HG03378 (cell line): ENCODE measurements around the gene MPV17L2.

ENCODE experiments used
- ATAC-seq: cut with Tn5 transposase; IDR thresholded peaks from one replicate; pipeline ENCODE4 v1.9.1; 2021; ENCODE audit warnings: mild to moderate bottlenecking, moderate library complexity; ENCODE audit not compliant: unreplicated experiment

MPV17L2 gene

GRCh38 chr19:18160493-18160970 is 32.5 kb upstream of the MPV17L2 start:
- ATAC-seq, result no peak

DNA sequence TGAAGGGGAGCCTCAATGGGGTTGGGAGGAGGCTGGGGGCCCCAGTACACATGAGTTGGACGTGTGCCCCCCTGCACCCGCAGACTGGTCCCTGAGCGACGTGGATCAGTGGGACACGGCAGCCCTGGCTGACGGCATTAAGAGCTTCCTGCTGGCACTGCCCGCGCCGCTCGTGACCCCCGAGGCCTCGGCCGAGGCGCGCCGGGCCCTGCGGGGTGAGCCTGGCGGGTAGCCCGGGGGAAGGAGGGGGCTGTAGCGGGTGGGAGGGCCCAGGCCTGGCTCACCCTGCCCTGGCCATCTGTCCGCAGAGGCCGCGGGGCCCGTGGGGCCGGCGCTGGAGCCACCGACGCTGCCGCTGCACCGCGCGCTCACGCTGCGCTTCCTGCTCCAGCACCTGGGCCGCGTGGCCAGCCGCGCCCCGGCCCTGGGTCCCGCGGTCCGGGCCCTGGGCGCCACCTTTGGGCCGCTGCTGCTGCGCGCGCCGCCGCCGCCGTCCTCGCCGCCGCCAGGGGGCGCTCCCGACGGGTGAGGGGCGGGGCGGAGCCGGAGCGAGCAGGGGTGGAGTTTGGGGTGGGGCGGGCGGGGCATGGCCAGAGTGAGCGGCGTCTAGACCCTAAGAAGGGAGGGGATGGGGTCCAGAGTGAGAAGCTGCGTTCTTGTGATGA is 31.9 kb upstream of the MPV17L2 start:
- ATAC-seq, result no peak

- no peak for ATAC-seq
Observed at GRCh38 chr19:18161636-18162002, 31.4 kb upstream of the MPV17L2 start.

- no peak for ATAC-seq
Observed at GRCh38 chr19:18164072-18164471, 28.9 kb upstream of the MPV17L2 start.

DNA sequence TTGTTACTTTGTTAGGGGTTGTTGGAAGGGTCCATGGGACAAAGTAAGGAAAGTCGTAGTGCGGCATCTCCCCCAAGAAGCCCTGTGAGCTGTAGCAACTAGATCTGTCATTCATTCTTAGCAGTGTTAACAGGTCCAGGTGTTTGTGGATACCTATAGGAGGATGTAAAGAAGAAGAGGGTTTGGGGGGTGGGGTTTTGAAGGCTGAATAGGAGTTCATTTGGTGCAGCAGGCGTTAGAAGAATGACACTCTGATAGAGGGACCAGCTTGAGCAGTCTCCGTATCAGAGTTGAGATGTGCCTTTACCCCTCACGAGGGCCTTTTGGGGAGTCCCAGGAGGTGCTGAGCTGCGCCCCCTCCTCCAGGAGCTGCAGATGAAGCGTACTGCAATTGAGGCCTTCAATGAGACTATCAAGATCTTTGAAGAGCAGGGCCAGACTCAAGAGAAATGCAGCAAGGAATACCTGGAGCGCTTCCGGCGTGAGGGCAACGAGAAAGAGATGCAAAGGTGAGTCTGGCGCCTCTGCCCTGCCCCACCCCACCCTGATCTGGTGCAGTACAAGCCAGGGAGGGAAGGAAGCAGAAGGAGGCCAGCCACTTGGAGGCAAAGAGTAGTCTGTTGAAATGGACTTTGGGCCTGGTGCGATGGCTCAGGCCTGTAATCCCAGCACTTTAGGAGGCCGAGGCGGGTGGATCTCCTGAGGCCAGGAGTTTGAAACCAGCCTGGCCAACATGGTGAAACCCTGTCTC is 27.0 kb upstream of the MPV17L2 start:
- no peak for ATAC-seq

DNA sequence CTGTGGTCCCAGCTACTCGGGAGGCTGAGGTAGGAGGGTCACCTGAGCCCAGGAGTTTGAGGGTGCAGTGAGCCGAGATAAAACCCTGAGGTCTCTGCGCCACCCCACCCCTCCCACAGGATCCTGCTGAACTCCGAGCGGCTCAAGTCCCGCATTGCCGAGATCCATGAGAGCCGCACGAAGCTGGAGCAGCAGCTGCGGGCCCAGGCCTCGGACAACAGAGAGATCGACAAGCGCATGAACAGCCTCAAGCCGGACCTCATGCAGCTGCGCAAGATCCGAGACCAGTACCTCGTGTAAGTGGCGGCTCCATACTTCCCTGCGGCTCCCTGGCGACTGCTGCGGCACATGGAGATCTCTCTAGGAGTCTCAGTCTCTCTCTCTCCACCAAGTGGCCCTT is 26.0 kb upstream of the MPV17L2 start:
- no peak for ATAC-seq

- ATAC-seq, result no peak
Observed at GRCh38 chr19:18167975-18168645, 24.9 kb upstream of the MPV17L2 start.

DNA sequence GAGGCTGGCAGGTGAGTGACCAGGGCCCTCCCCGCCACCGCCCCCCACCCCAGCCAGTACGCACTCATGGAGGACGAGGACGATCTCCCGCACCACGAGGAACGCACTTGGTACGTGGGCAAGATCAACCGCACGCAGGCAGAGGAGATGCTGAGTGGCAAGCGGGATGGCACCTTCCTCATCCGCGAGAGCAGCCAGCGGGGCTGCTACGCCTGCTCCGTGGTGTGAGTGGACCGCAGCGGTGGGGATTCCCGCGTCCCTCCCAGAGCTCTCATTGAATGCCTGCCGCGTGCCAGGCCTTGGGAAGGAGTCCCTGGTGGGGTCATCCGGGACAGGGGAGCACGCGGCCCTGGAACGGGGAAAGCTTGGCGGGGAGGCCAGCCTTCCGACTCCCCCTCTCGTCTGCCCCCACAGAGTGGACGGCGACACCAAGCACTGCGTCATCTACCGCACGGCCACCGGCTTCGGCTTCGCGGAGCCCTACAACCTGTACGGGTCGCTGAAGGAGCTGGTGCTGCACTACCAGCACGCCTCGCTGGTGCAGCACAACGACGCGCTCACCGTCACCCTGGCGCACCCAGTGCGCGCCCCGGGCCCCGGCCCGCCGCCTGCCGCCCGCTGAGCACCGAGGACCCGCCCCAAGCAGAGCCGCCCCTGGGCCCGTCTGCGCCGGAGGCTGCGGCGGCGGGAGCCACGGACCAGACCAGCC is 24.2 kb upstream of the MPV17L2 start:
- ATAC-seq, result no peak

GRCh38 chr19:18170714-18171255 is 22.2 kb upstream of the MPV17L2 start:
- ATAC-seq, result peak; percentile 33

DNA sequence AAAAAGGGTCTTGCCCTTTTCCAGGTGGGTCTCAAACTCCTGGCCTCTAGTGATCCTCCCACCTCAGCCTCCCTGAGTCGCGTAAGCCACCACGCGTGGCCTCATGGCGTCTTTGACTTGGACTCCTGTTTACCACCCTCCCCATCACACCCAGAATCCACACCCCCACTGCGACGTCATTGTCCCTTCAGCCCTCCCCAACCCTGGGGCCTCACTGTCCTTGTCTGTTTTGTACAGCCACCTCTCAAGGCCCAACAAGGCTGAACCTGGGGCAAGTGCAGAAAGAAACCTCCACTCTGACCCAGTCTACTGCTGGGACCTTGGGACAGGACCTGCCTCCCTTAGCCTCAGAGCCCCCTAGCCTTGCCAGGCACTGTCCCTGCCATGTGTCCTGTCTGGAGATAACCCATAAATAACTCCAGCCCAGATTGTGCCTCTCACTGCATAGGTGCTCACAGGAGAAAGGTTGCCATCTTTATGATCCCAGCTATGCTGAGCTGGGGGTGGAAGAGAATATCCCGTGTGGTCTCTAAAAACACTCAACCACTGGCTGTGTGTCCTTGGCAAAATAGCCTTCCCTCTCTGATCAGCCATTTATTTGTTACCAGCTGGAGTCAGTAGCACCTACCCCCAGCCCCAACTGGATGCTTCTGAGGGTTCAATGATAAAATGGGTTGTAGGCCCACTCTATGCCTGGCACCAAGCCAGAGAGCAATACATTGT is 21.3 kb upstream of the MPV17L2 start:
- no peak for ATAC-seq

GRCh38 chr19:18172331-18173053 is 20.5 kb upstream of the MPV17L2 start:
- no peak for ATAC-seq

DNA sequence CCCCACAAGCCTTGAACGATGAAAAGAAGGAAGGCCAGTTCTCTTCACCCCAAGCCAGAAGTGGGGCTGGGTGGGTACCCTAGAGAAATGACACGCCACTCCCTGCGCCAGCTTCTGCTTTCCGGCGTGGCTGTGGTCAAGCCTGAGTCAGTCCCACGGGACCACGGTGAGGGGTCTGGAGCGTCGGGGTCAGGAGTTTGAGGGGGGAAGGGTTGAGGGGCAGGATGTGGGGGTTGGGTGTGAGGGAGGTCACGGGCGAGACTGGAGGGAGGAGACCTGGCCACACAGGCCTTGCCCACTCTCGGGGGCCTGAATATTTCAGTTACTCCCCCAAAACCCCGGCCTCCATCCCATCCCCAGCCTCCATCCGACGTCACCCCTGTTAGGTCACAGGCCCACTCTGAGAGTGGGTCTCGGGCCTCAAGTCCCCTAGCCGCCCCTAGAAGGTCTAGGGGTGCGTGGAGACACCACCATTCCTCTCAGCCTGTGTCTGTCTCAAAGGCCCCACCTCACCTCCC is 19.9 kb upstream of the MPV17L2 start:
- ATAC-seq, result no peak

GRCh38 chr19:18173572-18174288 is 19.3 kb upstream of the MPV17L2 start, which contains the start of gene IFI30:
Gene IFI30 (plus strand): TSS chr19:18173813. CDS start chr19:18173842, 29 bp downstream.
- peak; percentile 37 for ATAC-seq

DNA sequence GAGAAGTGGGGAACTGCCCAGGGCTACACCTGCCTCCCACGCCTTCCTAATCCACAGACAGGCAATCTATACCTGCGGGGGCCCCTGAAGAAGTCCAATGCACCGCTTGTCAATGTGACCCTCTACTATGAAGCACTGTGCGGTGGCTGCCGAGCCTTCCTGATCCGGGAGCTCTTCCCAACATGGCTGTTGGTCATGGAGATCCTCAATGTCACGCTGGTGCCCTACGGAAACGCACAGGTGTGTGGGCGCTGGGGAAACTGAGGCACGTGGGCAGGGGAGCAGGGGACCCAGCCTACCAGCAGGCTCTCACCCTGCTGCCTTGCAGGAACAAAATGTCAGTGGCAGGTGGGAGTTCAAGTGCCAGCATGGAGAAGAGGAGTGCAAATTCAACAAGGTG is 18.0 kb upstream of the MPV17L2 start:
- no peak for ATAC-seq

GRCh38 chr19:18176367-18177310 is 16.4 kb upstream of the MPV17L2 start:
- no peak for ATAC-seq

DNA sequence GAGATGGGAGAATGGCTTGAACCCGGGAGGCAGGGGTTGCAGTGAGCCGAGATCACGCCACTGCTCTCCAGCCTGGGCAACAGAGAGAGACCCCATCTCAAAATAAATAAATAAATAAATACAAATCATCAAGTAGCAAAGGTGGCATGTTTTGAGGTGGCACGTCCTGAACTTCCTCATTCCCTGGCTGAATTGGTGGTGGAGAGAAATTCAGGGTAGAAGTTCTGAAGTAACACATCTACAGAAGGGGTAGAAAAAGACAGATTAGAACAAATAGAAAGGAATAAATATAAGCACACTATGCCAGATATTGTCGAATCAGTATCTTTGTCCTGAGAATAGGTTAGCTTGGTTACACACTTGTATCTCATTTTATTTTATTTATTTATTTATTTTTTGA is 13.1 kb upstream of the MPV17L2 start:
- no peak for ATAC-seq

DNA sequence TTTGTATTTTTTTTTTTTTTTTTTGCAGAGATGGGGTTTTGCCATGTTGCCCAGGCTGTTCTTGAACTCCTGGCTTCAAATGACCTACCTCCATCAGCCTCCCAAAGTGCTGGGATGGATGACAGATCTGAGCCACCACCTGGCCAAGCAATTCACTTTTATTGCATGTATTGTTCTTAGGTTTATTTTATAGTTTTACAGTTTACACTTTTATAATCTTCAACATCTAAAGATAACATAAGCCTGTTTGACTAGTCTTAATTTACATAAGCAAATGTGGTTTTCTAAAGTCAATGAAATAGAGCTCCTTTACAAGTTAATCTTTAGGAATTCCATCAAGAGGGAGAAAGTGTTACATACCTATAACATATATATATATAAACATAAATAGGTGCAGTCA is 9.5 kb upstream of the MPV17L2 start:
- no peak for ATAC-seq

- no peak for ATAC-seq
Observed at GRCh38 chr19:18185538-18185937, 7.5 kb upstream of the MPV17L2 start.
